HL-60 (cell line): ENCODE data around the gene ZKSCAN2.

ENCODE experiments used
- DNase-seq, 2 experiments: peaks; one replicate each; pipeline ENCODE4 v3.0.0-alpha.2; 2010 to 2020; ENCODE audit warnings: low read depth in 1 of 2, low spot score in 1 of 2
- H3K27ac ChIP-seq: fragments of 250-450 bp; sonication (Bioruptor Pico); replicated peaks from 2 replicates; pipeline ENCODE4 v1.5.1; 2020; ENCODE audit warnings: mild to moderate bottlenecking, moderate library complexity
- H3K27me3 ChIP-seq: fragments of 250-450 bp; sonication (Bioruptor Pico); 2 replicates; pipeline ENCODE4 v1.5.1; 2021; ENCODE audit warnings: mild to moderate bottlenecking, moderate library complexity; ENCODE audit not compliant: insufficient read depth, poor library complexity, severe bottlenecking
- H3K4me3 ChIP-seq: replicated peaks from 2 replicates; pipeline ENCODE4 v1.5.1; 2011; ENCODE audit warnings: mild to moderate bottlenecking, control low read depth, low read length; ENCODE audit not compliant: insufficient read depth
- CTCF ChIP-seq: IDR thresholded peaks from one replicate; pipeline ENCODE4 v1.5.1; 2011; ENCODE audit warnings: low read length, control low read depth, inconsistent platforms; ENCODE audit not compliant: insufficient read depth
- GABPA ChIP-seq: IDR thresholded peaks from 2 replicates; pipeline ENCODE4 v1.6.1; 2012; ENCODE audit warnings: low read depth
- POLR2AphosphoS5 ChIP-seq: IDR thresholded peaks from 2 replicates; pipeline ENCODE4 v1.6.1; 2012; ENCODE audit warnings: low read depth
- REST ChIP-seq: IDR thresholded peaks from 2 replicates; pipeline ENCODE4 v1.6.1; 2012; ENCODE audit warnings: low read depth; ENCODE audit not compliant: insufficient replicate concordance
- SPI1 ChIP-seq: IDR thresholded peaks from 2 replicates; pipeline ENCODE4 v1.6.1; 2012; ENCODE audit warnings: low read depth, mild to moderate bottlenecking, borderline replicate concordance

ZKSCAN2 gene

GRCh38 chr16:25271421-25271820 is 13.8 kb upstream of the ZKSCAN2 start:
- TF ChIP-seq GABPA (no peak), SPI1 (no peak), CTCF (no peak)
- Histone ChIP-seq H3K27me3 (no peaks in the 10 kb centered on the region), H3K4me3 (no peak overlapping the region), H3K27ac (no peak overlapping the region)
- no peak for DNase-seq

- no peaks in the 10 kb centered on the region for H3K27me3 ChIP-seq
- no peak for DNase-seq
- no peak overlapping the region for H3K27ac ChIP-seq
- no peak for TF ChIP-seq CTCF
- no peak for TF ChIP-seq SPI1
- TF ChIP-seq REST: no peak
- no peak for TF ChIP-seq GABPA
- TF ChIP-seq POLR2AphosphoS5: no peak
- H3K4me3 ChIP-seq: no peak overlapping the region
These were observed 12.9 kb upstream of the ZKSCAN2 start for GRCh38 chr16:25270577-25270976.

GRCh38 chr16:25269879-25270278 is 12.2 kb upstream of the ZKSCAN2 start:
- no peaks in the 10 kb centered on the region for H3K27me3 ChIP-seq
- no peak overlapping the region for H3K27ac ChIP-seq
- H3K4me3 ChIP-seq: no peak overlapping the region
- TF ChIP-seq REST (no peak), CTCF (no peak), GABPA (no peak), POLR2AphosphoS5 (no peak)
- DNase-seq: no peak

GRCh38 chr16:25265968-25266367 is 8.3 kb upstream of the ZKSCAN2 start:
- Histone ChIP-seq H3K27me3 (no peaks in the 10 kb centered on the region), H3K4me3 (no peak overlapping the region), H3K27ac (no peak overlapping the region)
- TF ChIP-seq REST (no peak), SPI1 (no peak), GABPA (no peak), CTCF (no peak), POLR2AphosphoS5 (no peak)
- no peak for DNase-seq
